ENCODE measurements around the gene ARL14EPL.
"Not testable (repeated sequence)": the region's sequence is repeated elsewhere in the genome, so short reads cannot be mapped to it uniquely, and the experiment has no call there.

- not testable (repeated sequence) for TF ChIP-seq CTCF, POLR2A (IDR thresholded peaks at IDR 0.05)
These were observed 72.7 kb downstream of the ARL14EPL start for GRCh38 chr5:116104941-116105340.
